SW480 (cell line): ENCODE data around the gene BCKDHB.

ENCODE experiments used
- DNase-seq: peaks from one replicate; pipeline ENCODE4 v3.0.0-alpha.2; 2016; ENCODE audit warnings: low spot score

Gene BCKDHB

GRCh38 chr6:80151635-80152034, 45.2 kb downstream of the BCKDHB start:
- no peak for DNase-seq

- no peak for DNase-seq
These were observed 47.7 kb downstream of the BCKDHB start for GRCh38 chr6:80154160-80154559.

DNA sequence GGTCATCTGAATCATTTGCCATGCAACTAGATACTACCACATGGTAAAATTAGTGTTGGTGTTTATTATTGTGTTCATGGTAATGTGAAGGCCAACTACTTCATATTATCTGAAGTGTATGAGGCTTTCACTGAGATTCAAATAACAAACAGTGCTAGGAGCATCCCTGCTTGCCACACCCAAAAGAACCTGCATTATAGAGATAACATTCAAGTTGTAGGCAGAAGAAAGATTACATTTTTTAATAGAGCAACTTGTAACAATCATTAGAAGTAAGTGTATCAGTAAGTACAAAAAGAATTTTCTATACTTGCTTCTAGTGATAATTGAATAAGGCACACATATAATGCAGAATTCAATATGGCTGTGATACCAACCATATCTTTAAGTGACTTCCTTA, 49.8 kb downstream of the BCKDHB start:
- DNase-seq, result no peak

GRCh38 chr6:80158478-80158989, 52.1 kb downstream of the BCKDHB start:
- DNase-seq, result no peak

GRCh38 chr6:80161434-80161833, 55.0 kb downstream of the BCKDHB start:
- DNase-seq, result no peak

DNA sequence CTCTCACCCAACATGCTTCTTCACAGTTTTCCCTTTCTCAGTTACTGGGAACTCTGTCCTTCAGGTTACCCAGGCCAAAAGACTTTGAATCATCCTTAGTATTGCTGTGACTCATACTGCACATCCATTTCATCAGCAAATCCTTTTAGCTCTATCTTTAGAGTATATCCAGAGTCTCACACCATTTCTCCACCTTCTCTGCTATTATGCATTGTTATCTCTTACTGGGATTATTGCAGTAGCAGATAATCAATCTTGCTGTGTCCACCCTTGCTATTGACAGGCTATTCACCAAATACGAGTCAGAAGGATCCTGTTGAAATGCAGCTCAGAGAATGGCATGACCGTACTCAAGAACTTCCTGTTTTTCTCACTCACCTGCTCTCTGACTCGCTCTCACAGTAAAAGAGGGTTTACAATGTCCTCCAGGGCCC, 57.3 kb downstream of the BCKDHB start:
- peak; percentile 6 for DNase-seq

DNA sequence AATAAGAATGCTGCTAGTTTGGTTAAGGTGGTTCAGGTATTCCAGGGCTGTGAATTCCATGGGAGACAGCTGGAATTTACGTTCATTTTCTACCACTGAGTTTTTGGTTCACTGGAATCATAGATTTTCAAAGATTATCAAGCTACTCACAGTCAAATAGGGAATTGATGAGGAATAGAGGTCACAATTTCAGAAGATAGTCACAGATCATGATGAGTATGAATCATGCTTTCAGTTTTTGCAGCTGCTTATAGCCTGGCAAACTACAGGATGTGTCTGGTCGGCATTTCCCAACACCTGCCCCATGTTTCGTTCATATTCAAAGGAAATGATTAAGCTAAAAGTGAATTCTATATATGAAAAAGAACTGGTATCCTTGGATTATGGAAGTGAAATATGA, 58.7 kb downstream of the BCKDHB start:
- DNase-seq, result no peak

- DNase-seq, result no peak
These were observed 59.3 kb downstream of the BCKDHB start for GRCh38 chr6:80165819-80166218.

DNA sequence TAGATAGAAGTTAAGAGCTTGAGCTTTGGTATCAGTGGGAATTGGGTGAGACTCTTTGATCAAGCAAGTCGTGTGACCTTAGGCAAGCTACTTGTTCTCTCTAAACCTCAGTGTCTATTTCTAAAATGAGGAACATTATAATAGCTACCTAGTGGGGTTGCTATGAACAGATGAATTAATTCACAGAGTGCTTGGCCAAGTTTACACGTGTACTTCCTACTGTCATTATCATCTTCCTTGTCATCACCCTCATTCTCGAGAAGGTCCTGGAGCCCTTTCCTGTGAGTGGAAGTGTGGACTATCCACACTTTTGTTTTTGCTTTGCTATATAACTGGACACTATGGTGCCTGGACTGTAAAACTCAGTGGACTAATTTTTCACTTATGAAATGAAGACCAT, 64.0 kb downstream of the BCKDHB start:
- DNase-seq, result no peak

- no peak for DNase-seq
These were observed 66.9 kb downstream of the BCKDHB start for GRCh38 chr6:80173411-80173810.

DNA sequence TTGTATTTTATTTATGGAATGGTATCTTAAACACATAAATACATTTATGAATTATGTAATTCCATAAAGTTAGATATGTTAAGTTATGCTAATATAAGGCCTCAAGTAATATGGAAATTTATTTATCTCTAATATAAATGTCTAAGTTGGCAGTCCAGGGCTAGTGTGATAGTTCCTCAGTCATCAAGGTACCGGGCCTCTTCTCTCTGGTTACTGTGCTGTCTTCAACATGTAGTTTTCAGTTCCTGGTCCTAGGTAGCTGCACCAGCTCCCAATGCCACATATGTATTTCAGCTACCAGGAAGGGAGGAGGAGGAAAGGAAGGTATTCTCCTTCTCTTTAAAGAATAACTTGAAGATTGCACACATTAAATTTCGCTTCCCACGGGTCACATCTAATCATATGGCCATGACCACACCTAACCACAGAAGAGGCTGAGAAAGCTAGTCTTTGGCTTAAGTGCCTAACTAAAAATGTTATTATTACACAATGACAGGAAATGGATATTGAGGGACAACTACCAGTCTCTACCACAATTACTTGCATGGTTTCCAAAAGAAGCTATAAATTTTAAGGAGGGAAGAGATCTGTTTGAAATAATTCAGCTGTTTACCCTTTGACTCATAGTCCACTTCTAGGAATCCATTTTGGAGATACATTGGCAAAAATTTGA, 68.6 kb downstream of the BCKDHB start:
- no peak for DNase-seq

DNA sequence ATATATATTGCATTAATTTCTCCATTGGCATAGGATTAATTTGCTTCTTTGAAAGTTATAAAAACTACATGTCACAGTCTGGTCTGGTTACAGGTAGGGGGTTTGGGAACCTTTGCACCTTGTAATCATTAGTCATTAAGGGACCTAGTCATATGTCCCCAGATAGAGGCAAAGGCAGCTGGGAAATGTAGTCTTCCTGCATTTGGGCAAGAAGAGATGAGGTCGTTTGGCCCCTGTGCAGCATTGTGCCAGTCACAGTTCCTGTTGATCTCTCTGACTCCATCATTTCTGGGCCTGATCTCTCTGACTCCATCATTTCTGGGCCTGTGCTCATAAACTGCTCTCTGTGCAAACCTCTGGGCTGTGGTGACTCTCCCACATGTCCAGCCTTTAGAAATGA, 73.2 kb downstream of the BCKDHB start:
- no peak for DNase-seq

DNA sequence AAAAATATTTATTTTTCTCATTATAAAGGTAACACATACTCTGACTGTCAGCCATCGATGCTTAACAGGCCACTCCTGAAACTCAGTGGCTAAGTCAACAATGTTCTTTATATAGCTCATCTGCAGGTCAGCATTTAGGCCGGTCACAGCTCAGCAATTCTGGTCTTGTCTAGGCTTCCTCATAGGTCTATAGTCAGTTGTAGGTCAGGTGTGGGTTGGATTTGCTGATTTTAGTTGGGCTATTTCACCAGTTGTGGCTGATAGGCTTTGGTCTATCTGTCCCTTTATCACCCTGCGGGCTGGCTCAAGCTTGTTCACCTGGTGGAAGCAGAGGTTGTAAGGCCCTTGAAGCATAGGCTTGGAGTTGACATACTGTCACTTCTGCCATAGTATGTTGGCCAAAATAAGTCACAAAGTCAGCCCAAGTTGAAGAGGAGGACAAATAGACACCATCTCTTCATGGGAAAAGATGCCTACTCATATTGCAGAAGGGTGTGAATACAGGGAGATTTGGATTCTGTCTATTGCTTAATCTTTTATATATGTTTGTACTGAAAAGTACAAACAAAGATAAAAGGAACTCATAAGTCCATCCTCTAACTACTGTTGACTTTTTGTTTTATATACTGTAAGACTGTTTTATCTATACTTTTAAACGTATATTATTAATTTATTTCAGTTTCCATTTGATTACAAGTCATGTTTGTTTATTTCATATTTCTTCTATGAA, 75.0 kb downstream of the BCKDHB start:
- no peak for DNase-seq

DNA sequence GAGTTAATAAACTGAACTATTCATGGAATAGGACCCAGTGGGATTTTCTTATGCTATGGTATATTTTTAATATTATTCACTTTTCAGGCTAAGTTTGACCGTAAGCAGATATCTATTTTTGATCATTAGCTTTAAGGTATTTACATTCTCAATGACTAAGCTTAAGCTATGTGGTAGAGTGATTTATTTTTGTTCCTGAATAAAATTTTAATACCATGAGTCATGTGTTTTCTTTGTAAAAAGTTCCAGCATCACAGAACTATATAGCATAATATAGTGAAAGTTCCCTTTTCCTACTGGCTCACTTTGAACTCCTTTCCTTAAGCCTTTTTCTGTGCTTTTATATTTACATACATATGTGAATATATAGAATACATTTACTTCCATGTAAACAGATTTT, 75.8 kb downstream of the BCKDHB start:
- DNase-seq, result no peak

GRCh38 chr6:80183019-80183795, 76.7 kb downstream of the BCKDHB start:
- no peak for DNase-seq

DNA sequence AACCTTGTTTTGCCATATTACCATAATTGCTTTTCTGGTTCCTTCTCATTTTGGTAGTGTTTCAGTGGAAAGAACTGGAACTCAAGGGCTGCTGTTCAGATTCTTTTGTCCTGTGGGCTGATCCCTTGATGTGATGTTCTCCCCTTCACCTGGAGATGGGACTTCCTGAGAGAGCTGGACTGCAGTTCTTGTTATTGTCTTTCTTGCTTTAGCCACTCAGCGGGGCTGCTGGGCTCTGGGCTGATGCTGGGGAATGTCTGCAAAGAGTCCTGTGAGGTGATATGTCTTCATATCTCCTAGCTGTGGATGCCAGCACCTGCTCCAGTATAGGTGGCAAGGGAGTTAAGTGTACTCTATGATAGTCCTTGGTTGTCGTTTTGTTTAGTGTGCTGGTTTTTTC, 79.0 kb downstream of the BCKDHB start:
- no peak for DNase-seq

GRCh38 chr6:80186082-80186481, 79.6 kb downstream of the BCKDHB start:
- DNase-seq, result no peak

DNA sequence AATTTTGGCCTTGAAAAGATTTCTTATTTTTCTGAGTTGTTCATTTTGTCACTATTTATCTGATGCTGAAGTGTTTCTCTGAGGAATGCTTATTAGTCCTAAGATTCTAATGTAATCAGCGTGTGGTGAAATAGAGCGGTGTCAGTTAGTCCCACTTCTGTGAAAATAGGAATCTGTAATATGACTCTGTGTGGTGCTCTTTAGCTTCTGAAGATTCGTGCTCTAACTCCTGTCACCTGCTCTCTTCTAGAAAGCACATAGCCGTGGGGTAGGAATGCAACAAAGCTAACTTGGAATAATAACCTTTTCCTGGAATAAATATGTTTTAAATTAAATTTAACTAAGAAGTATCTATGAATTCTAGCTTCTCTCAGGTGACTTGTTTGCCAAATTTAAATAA, 90.4 kb downstream of the BCKDHB start:
- no peak for DNase-seq

DNA sequence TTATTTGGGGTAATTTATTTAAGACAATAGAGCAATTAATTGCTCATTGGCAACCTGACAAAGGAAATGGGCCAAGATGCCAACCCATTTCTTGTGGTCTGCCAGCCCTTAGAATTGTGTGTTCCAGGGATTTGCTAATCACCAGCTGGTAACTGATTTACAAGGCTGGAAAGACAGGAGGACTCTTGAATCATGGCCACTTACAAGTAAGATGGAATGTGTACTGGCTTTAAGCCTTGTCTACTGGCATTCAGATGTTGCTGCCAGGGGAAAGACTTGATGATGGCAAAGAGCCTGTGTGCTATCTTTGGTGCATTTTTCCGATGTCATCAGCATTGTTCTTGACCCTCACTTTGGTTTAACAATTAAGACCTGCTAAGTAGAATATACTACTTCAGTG, 91.0 kb downstream of the BCKDHB start:
- no peak for DNase-seq

GRCh38 chr6:80197986-80198385, 91.5 kb downstream of the BCKDHB start:
- no peak for DNase-seq

GRCh38 chr6:80203283-80203682, 96.8 kb downstream of the BCKDHB start:
- no peak for DNase-seq

GRCh38 chr6:80205404-80205803, 98.9 kb downstream of the BCKDHB start:
- DNase-seq, result no peak

DNA sequence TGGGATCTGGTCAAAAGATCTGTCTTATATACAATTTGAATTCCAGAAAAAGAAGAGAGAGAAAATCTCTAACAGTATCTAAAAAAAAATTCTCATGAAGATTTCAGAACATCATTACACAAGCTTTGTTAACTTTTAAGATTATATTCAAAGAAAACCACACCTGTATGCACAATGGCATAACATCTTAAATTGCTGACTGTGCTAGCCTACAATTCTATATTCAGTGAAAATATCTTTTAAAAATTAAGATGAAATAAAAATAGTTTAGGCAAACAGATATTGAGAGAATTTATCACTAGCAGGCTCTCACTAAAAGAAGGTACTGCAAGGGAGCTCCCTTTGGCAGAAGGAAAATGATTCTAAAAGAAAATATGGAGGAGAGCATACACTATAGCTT, 100.3 kb downstream of the BCKDHB start:
- no peak for DNase-seq
